HepG2 (cell line): Measurements from ENCODE around the gene NRL. TPM values are rescaled to one million over a fixed set of nuclear protein-coding genes. Genes with fewer than 3 reads are reported as not detected.

Experiments used
- GMEB2 ChIP-seq: IDR thresholded peaks from 2 replicates; pipeline ENCODE4 v1.6.1; 2016; ENCODE audit warnings: missing biosample characterization, missing genetic modification reagents, low read depth
- GRHL1 ChIP-seq: sonication (generic); formaldehyde crosslinking; conservative IDR thresholded peaks from 2 replicates; pipeline ENCODE4 v1.8.0; 2022; ENCODE audit warnings: missing genetic modification reagents
- GZF1 ChIP-seq: sonication (generic); formaldehyde crosslinking; IDR thresholded peaks from 2 replicates; pipeline ENCODE4 v1.5.1; 2020; ENCODE audit warnings: mild to moderate bottlenecking, missing genetic modification reagents
- KDM6A ChIP-seq: IDR thresholded peaks from 2 replicates; pipeline ENCODE4 v1.6.1; 2016; ENCODE audit warnings: low read depth
- MTA3 ChIP-seq: sonication (generic); formaldehyde crosslinking; IDR thresholded peaks from 2 replicates; pipeline ENCODE4 v1.4.0; 2020; ENCODE audit warnings: missing genetic modification reagents
- NFAT5 ChIP-seq: sonication (generic); formaldehyde crosslinking; IDR thresholded peaks from 2 replicates; pipeline ENCODE4 v1.4.0; 2020; ENCODE audit warnings: missing genetic modification reagents
- POGK ChIP-seq: sonication (generic); formaldehyde crosslinking; conservative IDR thresholded peaks from 2 replicates; pipeline ENCODE4 v1.8.0; 2022; ENCODE audit warnings: mild to moderate bottlenecking, moderate library complexity, missing genetic modification reagents
- TFE3 ChIP-seq: IDR thresholded peaks from 2 replicates; pipeline ENCODE4 v1.6.1; 2016
- ZBTB34 ChIP-seq: sonication (generic); formaldehyde crosslinking; IDR thresholded peaks from 2 replicates; pipeline ENCODE4 v1.8.0; 2022; ENCODE audit warnings: mild to moderate bottlenecking, missing genetic modification reagents
- ZC3H4 ChIP-seq: sonication (generic); formaldehyde crosslinking; IDR thresholded peaks from 2 replicates; pipeline ENCODE4 v1.4.0; 2020; ENCODE audit warnings: missing genetic modification reagents, borderline replicate concordance
- ZFP37 ChIP-seq: sonication (generic); formaldehyde crosslinking; IDR thresholded peaks from 2 replicates; pipeline ENCODE4 v1.4.0; 2020; ENCODE audit warnings: missing genetic modification reagents, borderline replicate concordance
- ZNF143 ChIP-seq: sonication (generic); formaldehyde crosslinking; IDR thresholded peaks from 2 replicates; pipeline ENCODE4 v1.4.0; 2020; ENCODE audit warnings: missing genetic modification reagents
- ZNF24 ChIP-seq: fragments of 450-650 bp; IDR thresholded peaks from 2 replicates; pipeline ENCODE4 v1.6.1; 2017; ENCODE audit warnings: antibody characterized with exemption, mild to moderate bottlenecking
- ZNF367 ChIP-seq: sonication (generic); formaldehyde crosslinking; IDR thresholded peaks from 2 replicates; pipeline ENCODE4 v1.4.0; 2020; ENCODE audit warnings: missing genetic modification reagents, borderline replicate concordance
- ZNF543 ChIP-seq: sonication (generic); formaldehyde crosslinking; IDR thresholded peaks from 2 replicates; pipeline ENCODE4 v1.4.0; 2020; ENCODE audit warnings: mild to moderate bottlenecking, missing genetic modification reagents
- polyA plus RNA-seq, 8 experiments: library from polyadenylated mRNA; depleted of rRNA in 3 of 8; stranded (reverse) in 7 of 8; unstranded in 1 of 8; fragments of >200 nt; fragmentation: Illumina TruSeq in 4 of 8; extraction: Trizol in 4 of 8; gene quantifications; 2 replicates each; pipeline versions ENCODE4 v1.2.1 to v1.2.3, GENCODE V29; 2011 to 2016; ENCODE audit warnings: low read depth in 4 of 8, missing spikeins in 1 of 8, mixed read lengths in 1 of 8; ENCODE audit not compliant: insufficient read depth in 1 of 8
- total RNA-seq, 5 experiments: library from RNA; depleted of rRNA; stranded (reverse); fragments of >200 nt; fragmentation: Illumina TruSeq; extraction: Trizol; gene quantifications; 2 replicates each; pipeline ENCODE4 v1.2.3, GENCODE V29; 2016; ENCODE audit warnings: low read depth in 1 of 5

Gene NRL
- total and polyA plus RNA-seq, 2 of the 13 experiments (the other 11 are each of a cell fraction or from before 2014, with no cell fraction given) = 2.5 to 4.7 TPM

GRCh38 chr14:24130717-24131548 lies 16.2 kb upstream of the NRL start (continued):
- no peak for TF ChIP-seq ZBTB34
- peak; percentile 76 for TF ChIP-seq POGK (CRISPR knock-in tag)
- no peak for TF ChIP-seq KDM6A
- no peak for TF ChIP-seq NFAT5 (CRISPR knock-in tag)
- TF ChIP-seq MTA3 (CRISPR knock-in tag) = no peak
- no peak for TF ChIP-seq TFE3 (CRISPR knock-in tag)
- TF ChIP-seq ZNF24 = no peak
- TF ChIP-seq ZNF143 (CRISPR knock-in tag) = no peak
- TF ChIP-seq ZNF543 (CRISPR knock-in tag) = no peak
- no peak for TF ChIP-seq GMEB2
- TF ChIP-seq ZC3H4 = no peak; the same call in 1 of the 2 replicates
- no peak for TF ChIP-seq ZNF367
- TF ChIP-seq GZF1 (CRISPR knock-in tag) = no peak
- peak; percentile 71; the same call in 1 of the 2 replicates for TF ChIP-seq ZFP37
- no peak for TF ChIP-seq GRHL1 (CRISPR knock-in tag)
